ENCODE data around the gene FHOD1.

Gene FHOD1

DNA sequence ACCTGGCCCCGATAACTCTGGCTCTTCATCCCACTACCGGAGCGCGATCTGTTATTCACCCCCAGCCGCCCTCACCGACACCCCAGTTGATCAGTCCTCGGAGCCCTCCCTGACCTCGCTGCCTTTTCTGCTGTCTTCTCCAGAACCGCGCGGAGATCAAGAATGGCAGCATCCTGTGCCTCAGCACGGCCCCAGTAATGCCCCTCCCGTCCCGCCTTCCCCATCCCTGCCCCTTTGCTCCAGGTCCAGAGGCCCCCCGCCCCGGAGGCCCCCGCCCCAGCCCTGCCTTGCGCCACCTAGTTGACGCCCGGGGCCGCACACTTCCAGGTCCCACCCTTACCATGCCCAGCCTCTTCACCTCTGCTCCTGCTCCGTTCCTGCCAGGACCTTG is 47.5 kb downstream of the FHOD1 start:
- Histone ChIP-seq H3K27me3 (ENCODE audit: insufficient read depth, low read length) (no peaks in the 10 kb centered on the region), H2AFZ (ENCODE audit: low read length) (no peak overlapping the region), H3K79me2 (ENCODE audit: insufficient read depth, low read length) (no peaks in the 10 kb centered on the region), H3K9me2 (ENCODE audit: low read depth, low read length) (no peaks in the 10 kb centered on the region), H3K27ac (ENCODE audit: low read depth, low read length, poor library complexity, severe bottlenecking) (no peak overlapping the region), H3K36me3 (ENCODE audit: insufficient read depth, low read length) (peaks cover 80% of the 10 kb centered on the region), H3K9ac (ENCODE audit: low read length) (no peak overlapping the region), H3K4me1 (ENCODE audit: insufficient read depth, low read length, severe bottlenecking) (peaks cover 16% of the 10 kb centered on the region), H3K4me2 (ENCODE audit: low read length) (no peak overlapping the region), H3K9me3 (ENCODE audit: low read length) (no peaks in the 10 kb centered on the region), H3K4me3 (ENCODE audit: low read depth, low read length, poor library complexity, severe bottlenecking) (no peak overlapping the region), H3F3A (ENCODE audit: insufficient read depth, low read length) (no peaks in the 10 kb centered on the region), H4K20me1 (ENCODE audit: insufficient read depth, low read length) (no peaks in the 10 kb centered on the region)
- TF ChIP-seq, protein P1, sequence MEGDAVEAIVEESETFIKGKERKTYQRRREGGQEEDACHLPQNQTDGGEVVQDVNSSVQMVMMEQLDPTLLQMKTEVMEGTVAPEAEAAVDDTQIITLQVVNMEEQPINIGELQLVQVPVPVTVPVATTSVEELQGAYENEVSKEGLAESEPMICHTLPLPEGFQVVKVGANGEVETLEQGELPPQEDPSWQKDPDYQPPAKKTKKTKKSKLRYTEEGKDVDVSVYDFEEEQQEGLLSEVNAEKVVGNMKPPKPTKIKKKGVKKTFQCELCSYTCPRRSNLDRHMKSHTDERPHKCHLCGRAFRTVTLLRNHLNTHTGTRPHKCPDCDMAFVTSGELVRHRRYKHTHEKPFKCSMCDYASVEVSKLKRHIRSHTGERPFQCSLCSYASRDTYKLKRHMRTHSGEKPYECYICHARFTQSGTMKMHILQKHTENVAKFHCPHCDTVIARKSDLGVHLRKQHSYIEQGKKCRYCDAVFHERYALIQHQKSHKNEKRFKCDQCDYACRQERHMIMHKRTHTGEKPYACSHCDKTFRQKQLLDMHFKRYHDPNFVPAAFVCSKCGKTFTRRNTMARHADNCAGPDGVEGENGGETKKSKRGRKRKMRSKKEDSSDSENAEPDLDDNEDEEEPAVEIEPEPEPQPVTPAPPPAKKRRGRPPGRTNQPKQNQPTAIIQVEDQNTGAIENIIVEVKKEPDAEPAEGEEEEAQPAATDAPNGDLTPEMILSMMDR (IDR thresholded peaks at IDR 0.05; ENCODE audit: low read length), result no peak
- TF ChIP-seq EZH2 (IDR thresholded peaks at IDR 0.05; ENCODE audit: borderline replicate concordance, low read length), result no peak

DNA sequence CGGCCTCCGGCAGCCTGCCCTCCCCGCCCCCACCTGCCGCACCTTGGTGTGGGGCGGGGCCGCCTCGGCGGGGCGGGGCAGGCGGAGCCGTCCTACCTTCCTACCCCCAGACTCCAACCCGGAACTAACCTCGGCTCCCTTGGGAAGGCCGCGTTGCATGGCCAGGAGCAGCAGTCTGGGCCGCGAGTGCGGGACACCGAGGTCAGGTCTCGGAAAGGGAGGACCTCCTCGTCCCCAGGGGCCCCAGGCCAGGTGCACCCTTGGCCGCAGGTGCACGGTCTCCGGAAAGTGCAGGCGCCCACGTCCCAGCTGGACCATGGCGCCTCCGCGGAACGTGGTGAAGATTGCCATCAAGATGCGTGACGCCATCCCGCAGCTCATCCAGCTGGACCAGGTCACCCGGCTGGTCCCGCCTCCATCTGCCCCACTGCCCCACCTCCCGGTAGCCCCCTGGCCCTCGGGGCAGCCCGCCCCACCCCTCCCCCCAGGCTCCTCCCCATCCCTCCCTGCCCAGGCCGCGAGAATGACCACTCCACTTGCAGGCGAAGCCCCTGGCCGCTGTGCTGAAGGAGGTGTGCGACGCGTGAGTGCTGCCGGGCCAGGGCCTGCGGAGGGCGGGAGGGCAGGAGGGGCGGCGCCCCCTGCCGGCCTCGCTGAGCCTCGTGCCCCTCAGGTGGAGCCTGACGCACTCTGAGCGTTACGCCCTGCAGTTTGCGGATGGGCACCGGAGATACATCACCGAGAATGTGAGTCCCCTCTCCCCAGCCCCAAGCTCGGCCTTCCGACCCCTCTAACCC is 48.1 kb downstream of the FHOD1 start, which contains the start of gene ELMO3:
TSS of gene ELMO3 (plus strand) at position 121 of the 797 bp plus-strand sequence. CDS start at position 317, 196 bp downstream.
- Histone ChIP-seq H3K36me3 (ENCODE audit: insufficient read depth, low read length) (peaks cover 83% of the 10 kb centered on the region), H3K4me3 (ENCODE audit: low read depth, low read length, poor library complexity, severe bottlenecking) (peak within 1 kb of the TSS; percentile 56), H3K27ac (ENCODE audit: low read depth, low read length, poor library complexity, severe bottlenecking) (peak within 1 kb of the TSS; percentile 45), H3K27me3 (ENCODE audit: insufficient read depth, low read length) (no peaks in the 10 kb centered on the region), H3K9me2 (ENCODE audit: low read depth, low read length) (no peaks in the 10 kb centered on the region), H3F3A (ENCODE audit: insufficient read depth, low read length) (no peaks in the 10 kb centered on the region), H3K79me2 (ENCODE audit: insufficient read depth, low read length) (no peaks in the 10 kb centered on the region), H4K20me1 (ENCODE audit: insufficient read depth, low read length) (no peaks in the 10 kb centered on the region), H3K9me3 (ENCODE audit: low read length) (no peaks in the 10 kb centered on the region), H3K9ac (ENCODE audit: low read length) (no peak within 1 kb of the TSS; the same call in 1 of the 2 replicates), H2AFZ (ENCODE audit: low read length) (no peak within 1 kb of the TSS), H3K4me1 (ENCODE audit: insufficient read depth, low read length, severe bottlenecking) (peaks cover 16% of the 10 kb centered on the region), H3K4me2 (ENCODE audit: low read length) (peak within 1 kb of the TSS; percentile 55)
- TF ChIP-seq EZH2 (IDR thresholded peaks at IDR 0.05; ENCODE audit: borderline replicate concordance, low read length), result no peak
- TF ChIP-seq, protein P1 (IDR thresholded peaks at IDR 0.05; ENCODE audit: low read length), result peak; percentile 42

DNA sequence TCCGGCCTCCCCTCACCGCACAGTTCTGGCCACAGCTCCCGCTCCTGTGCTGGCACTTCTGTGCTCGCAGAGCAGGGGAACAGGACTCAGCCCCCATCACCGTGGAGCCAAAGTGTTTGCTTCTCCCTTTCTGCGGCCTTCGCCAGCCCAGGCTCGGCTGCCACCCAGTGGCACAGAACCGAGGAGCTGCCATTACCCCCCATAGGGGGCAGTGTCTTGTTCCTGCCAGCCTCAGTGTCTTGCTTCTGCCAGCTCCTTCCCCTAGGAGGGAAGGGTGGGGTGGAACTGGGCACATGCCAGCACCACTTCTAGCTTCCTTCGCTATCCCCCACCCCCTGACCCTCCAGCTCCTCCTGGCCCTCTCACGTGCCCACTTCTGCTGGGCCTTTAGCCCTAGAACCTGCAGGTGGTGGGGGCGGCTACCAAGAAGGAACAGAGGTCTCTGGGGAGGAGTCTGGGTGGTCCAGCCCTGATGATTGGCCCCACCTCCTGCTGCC is 49.0 kb downstream of the FHOD1 start:
- peaks cover 4% of the 10 kb centered on the region; the same call in 1 of the 2 replicates for H3K79me2 ChIP-seq (ENCODE audit: insufficient read depth, low read length)
- TF ChIP-seq, protein P1 (IDR thresholded peaks at IDR 0.05; ENCODE audit: low read length), result peak; percentile 98
- no peak for TF ChIP-seq EZH2 (IDR thresholded peaks at IDR 0.05; ENCODE audit: borderline replicate concordance, low read length)
- H3K4me2 ChIP-seq (ENCODE audit: low read length), result peak overlapping the region; percentile 55; the same call in 1 of the 2 replicates
- H3K36me3 ChIP-seq (ENCODE audit: insufficient read depth, low read length), result peaks cover 82% of the 10 kb centered on the region
- no peaks in the 10 kb centered on the region for H3F3A ChIP-seq (ENCODE audit: insufficient read depth, low read length)
- H3K9me3 ChIP-seq (ENCODE audit: low read length), result no peaks in the 10 kb centered on the region
- H3K9ac ChIP-seq (ENCODE audit: low read length), result no peak overlapping the region
- no peaks in the 10 kb centered on the region for H4K20me1 ChIP-seq (ENCODE audit: insufficient read depth, low read length)
- H3K9me2 ChIP-seq (ENCODE audit: low read depth, low read length), result no peaks in the 10 kb centered on the region
- no peaks in the 10 kb centered on the region for H3K27me3 ChIP-seq (ENCODE audit: insufficient read depth, low read length)
- no peak overlapping the region for H3K4me3 ChIP-seq (ENCODE audit: low read depth, low read length, poor library complexity, severe bottlenecking)
- H3K27ac ChIP-seq (ENCODE audit: low read depth, low read length, poor library complexity, severe bottlenecking), result peak overlapping the region; percentile 45
- peaks cover 22% of the 10 kb centered on the region for H3K4me1 ChIP-seq (ENCODE audit: insufficient read depth, low read length, severe bottlenecking)
- H2AFZ ChIP-seq (ENCODE audit: low read length), result no peak overlapping the region
